Measurements from ENCODE around the gene GPI.

The GPI gene

DNA sequence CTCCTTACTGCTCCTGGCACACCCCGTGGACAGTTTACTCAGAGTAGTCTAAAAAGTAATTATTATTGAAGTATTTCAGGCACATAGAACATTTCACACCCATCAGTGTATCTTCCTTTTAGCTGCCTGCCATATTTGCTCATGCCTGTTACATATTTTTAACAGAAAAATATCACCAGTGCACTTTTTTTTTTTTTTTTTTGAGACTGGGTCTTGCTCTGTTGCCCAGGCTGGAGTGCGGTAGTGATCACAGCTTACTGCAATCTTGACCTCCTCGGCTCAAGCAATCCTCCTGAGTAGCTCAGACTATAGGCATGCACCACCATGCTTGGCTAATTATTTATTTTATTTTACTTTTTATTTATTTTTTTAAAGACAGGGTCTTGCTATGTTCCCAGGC is 40.7 kb upstream of the GPI start:
- Histone ChIP-seq H3K4me3 (replicated peaks; ENCODE audit: insufficient read depth, low read length) (no peak overlapping the region), H3K27ac (replicated peaks) (no peak overlapping the region), H3K27me3 (ENCODE audit: insufficient read depth, poor library complexity, severe bottlenecking) (no peaks in the 10 kb centered on the region)
- no peak for DNase-seq (ENCODE audit: low read depth in 1 of 2, low spot score in 1 of 2)
- TF ChIP-seq CTCF (IDR thresholded peaks at IDR 0.05; ENCODE audit: insufficient read depth, low read length) (no peak), REST (IDR thresholded peaks at IDR 0.05; ENCODE audit: insufficient replicate concordance, low read depth) (no peak), POLR2AphosphoS5 (IDR thresholded peaks at IDR 0.05; ENCODE audit: low read depth) (no peak), GABPA (IDR thresholded peaks at IDR 0.05; ENCODE audit: low read depth) (no peak), SPI1 (IDR thresholded peaks at IDR 0.05; ENCODE audit: borderline replicate concordance, low read depth) (no peak)

- Histone ChIP-seq H3K27ac (replicated peaks) (no peak overlapping the region), H3K27me3 (ENCODE audit: insufficient read depth, poor library complexity, severe bottlenecking) (no peaks in the 10 kb centered on the region), H3K4me3 (replicated peaks; ENCODE audit: insufficient read depth, low read length) (no peak overlapping the region)
- DNase-seq (ENCODE audit: low read depth in 1 of 2, low spot score in 1 of 2), result no peak
- TF ChIP-seq SPI1 (IDR thresholded peaks at IDR 0.05; ENCODE audit: borderline replicate concordance, low read depth), result no peak
- TF ChIP-seq GABPA (IDR thresholded peaks at IDR 0.05; ENCODE audit: low read depth), result no peak
- no peak for TF ChIP-seq REST (IDR thresholded peaks at IDR 0.05; ENCODE audit: insufficient replicate concordance, low read depth)
- TF ChIP-seq CTCF (IDR thresholded peaks at IDR 0.05; ENCODE audit: insufficient read depth, low read length), result no peak
- no peak for TF ChIP-seq POLR2AphosphoS5 (IDR thresholded peaks at IDR 0.05; ENCODE audit: low read depth)
These were observed 39.8 kb upstream of the GPI start for GRCh38 chr19:34325181-34325580.

DNA sequence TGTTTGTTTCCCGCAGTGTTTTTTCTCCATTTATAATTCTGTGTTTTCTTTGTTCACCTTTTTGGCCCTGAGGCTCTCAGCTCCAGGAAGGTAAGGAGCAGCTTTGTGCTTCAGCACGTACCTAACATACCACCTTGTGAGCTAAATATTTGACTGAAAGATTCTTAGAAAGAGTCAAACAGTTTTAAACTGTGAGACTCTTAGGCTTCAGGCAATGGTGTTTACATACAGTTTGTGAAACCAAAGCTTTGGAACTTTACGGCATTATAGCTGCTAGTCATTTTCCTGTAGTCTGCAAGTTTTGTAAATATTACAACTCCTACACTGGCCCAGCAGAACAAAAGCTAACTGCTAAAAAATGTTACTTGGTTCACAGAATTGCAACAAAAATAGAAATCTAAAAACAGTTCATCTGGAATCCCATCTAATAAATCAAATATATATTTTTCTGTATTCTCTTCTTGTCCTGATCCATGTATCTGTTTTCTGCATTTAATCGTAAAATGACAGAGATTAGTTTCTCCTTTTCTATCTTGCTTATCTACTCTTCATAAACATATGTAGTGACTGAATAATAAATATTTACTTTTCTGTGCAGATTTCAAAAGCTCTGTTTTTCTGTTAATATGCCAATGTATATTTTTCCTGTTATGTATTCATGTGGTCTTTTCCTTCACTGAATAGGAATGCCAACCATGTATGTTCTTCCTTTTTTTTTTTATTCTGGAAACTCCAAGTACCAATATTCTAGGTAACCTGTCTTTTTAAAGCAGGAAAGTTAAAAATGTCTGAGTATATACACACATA is 38.8 kb upstream of the GPI start:
- Histone ChIP-seq H3K4me3 (replicated peaks; ENCODE audit: insufficient read depth, low read length) (no peak overlapping the region), H3K27ac (replicated peaks) (no peak overlapping the region), H3K27me3 (ENCODE audit: insufficient read depth, poor library complexity, severe bottlenecking) (no peaks in the 10 kb centered on the region)
- DNase-seq (ENCODE audit: low read depth in 1 of 2, low spot score in 1 of 2), result no peak
- TF ChIP-seq GABPA (IDR thresholded peaks at IDR 0.05; ENCODE audit: low read depth) (no peak), SPI1 (IDR thresholded peaks at IDR 0.05; ENCODE audit: borderline replicate concordance, low read depth) (no peak), CTCF (IDR thresholded peaks at IDR 0.05; ENCODE audit: insufficient read depth, low read length) (no peak), POLR2AphosphoS5 (IDR thresholded peaks at IDR 0.05; ENCODE audit: low read depth) (no peak), REST (IDR thresholded peaks at IDR 0.05; ENCODE audit: insufficient replicate concordance, low read depth) (no peak)
